Hepatocyte (in vitro differentiated cells): Measurements from ENCODE around the gene P2RY14. TPM values are rescaled to one million over a fixed set of nuclear protein-coding genes. Genes with fewer than 3 reads are reported as not detected.

Experiments used
- DNase-seq: peaks from one replicate; pipeline ENCODE4 v3.0.0-alpha.2; 2016; ENCODE audit warnings: low spot score
- H2AFZ ChIP-seq: fragments of 200-600 bp; sonication (generic); 2 replicates; pipeline ENCODE4 v1.6.0; 2016; ENCODE audit warnings: antibody characterized with exemption, mild to moderate bottlenecking
- H3K27ac ChIP-seq: fragments of 200-600 bp; sonication (generic); 2 replicates; pipeline ENCODE4 v1.5.1; 2016; ENCODE audit warnings: mild to moderate bottlenecking
- H3K27me3 ChIP-seq: fragments of 200-600 bp; sonication (generic); 2 replicates; pipeline ENCODE4 v1.6.1; 2016
- H3K36me3 ChIP-seq: fragments of 200-600 bp; sonication (generic); replicated peaks from 2 replicates; pipeline ENCODE4 v1.5.1; 2016; ENCODE audit warnings: low read depth; ENCODE audit not compliant: insufficient read depth
- H3K4me1 ChIP-seq: fragments of 200-600 bp; sonication (generic); 2 replicates; pipeline ENCODE4 v1.5.1; 2016; ENCODE audit warnings: mild to moderate bottlenecking, moderate library complexity; ENCODE audit not compliant: insufficient read depth
- H3K4me2 ChIP-seq: fragments of 200-600 bp; sonication (generic); 2 replicates; pipeline ENCODE4 v1.6.0; 2016
- H3K4me3 ChIP-seq: fragments of 200-600 bp; sonication (generic); 2 replicates; pipeline ENCODE4 v1.5.1; 2016; ENCODE audit warnings: mild to moderate bottlenecking
- H3K79me2 ChIP-seq: fragments of 200-600 bp; sonication (generic); 2 replicates; pipeline ENCODE4 v1.6.0; 2017; ENCODE audit warnings: mild to moderate bottlenecking
- H3K9me2 ChIP-seq: fragments of 200-600 bp; sonication (generic); replicated peaks from 2 replicates; pipeline ENCODE4 v1.6.0; 2017; ENCODE audit warnings: mild to moderate bottlenecking; ENCODE audit not compliant: insufficient read depth
- H3K9me3 ChIP-seq: fragments of 200-600 bp; sonication (generic); 2 replicates; pipeline ENCODE4 v1.5.1; 2016; ENCODE audit warnings: low read depth, mild to moderate bottlenecking
- H4K20me1 ChIP-seq: fragments of 200-600 bp; sonication (generic); 2 replicates; pipeline ENCODE4 v1.6.0; 2016; ENCODE audit warnings: mild to moderate bottlenecking; ENCODE audit not compliant: insufficient read depth, poor library complexity, severe bottlenecking
- CTCF ChIP-seq: fragments of 200-600 bp; sonication (generic); IDR thresholded peaks from 2 replicates; pipeline ENCODE4 v1.5.1; 2016; ENCODE audit warnings: antibody characterized with exemption, mild to moderate bottlenecking; ENCODE audit not compliant: poor library complexity
- EZH2 ChIP-seq: fragments of 200-600 bp; sonication (generic); IDR thresholded peaks from 2 replicates; pipeline ENCODE4 v1.6.1; 2016; ENCODE audit warnings: antibody characterized with exemption, mild to moderate bottlenecking, borderline replicate concordance
- EZH2phosphoT487 ChIP-seq: fragments of 200-600 bp; sonication (generic); IDR thresholded peaks from one replicate; pipeline ENCODE4 v1.6.1; 2018; ENCODE audit warnings: antibody characterized with exemption, mild to moderate bottlenecking, low read depth, moderate library complexity; ENCODE audit not compliant: unreplicated experiment, severe bottlenecking
- WGBS: methylation state at CpG from one replicate; pipeline ENCODE4 v1.1.6; 2016; ENCODE audit warnings: low lambda C conversion rate; ENCODE audit errors: missing lambda C conversion rate; 5-methylcytosine and 5-hydroxymethylcytosine counted together
- polyA plus RNA-seq: library from polyadenylated mRNA; unstranded; fragments of >200 nt; fragmentation: Nextera tagmentation; extraction: Ambion mirVana; gene quantifications from 2 replicates; pipeline ENCODE4 v1.2.1, GENCODE V29; 2016
- total RNA-seq: library from RNA; depleted of rRNA; stranded (reverse); fragments of >200 nt; gene quantifications from 2 replicates; pipeline ENCODE4 v1.2.3, GENCODE V29; 2014

The P2RY14 gene
- total and polyA plus RNA-seq, 2 experiments from 2014 or later, result 0.11 TPM; not detected in 1

- Histone ChIP-seq H4K20me1 (no peaks in the 10 kb centered on the region), H3K79me2 (no peaks in the 10 kb centered on the region), H3K27me3 (no peaks in the 10 kb centered on the region), H2AFZ (no peak overlapping the region), H3K4me3 (no peak overlapping the region), H3K9me3 (no peaks in the 10 kb centered on the region), H3K9me2 (no peaks in the 10 kb centered on the region), H3K36me3 (no peaks in the 10 kb centered on the region), H3K4me1 (no peaks in the 10 kb centered on the region), H3K27ac (peak overlapping the region; percentile 13), H3K4me2 (no peak overlapping the region)
- no peak for DNase-seq
- no peak for TF ChIP-seq CTCF
- no peak for TF ChIP-seq EZH2
- TF ChIP-seq EZH2phosphoT487, result no peak
- WGBS, result 60% methylated on average over 9 of the region's 9 CpGs
Observed at GRCh38 chr3:151281671-151282324, 3.5 kb upstream of the P2RY14 start.

GRCh38 chr3:151276687-151277042 is 1.7 kb downstream of the P2RY14 start:
- H3K4me2 ChIP-seq, result no peak overlapping the region
- over 99% methylated on average over 6 of the region's 6 CpGs for WGBS
- H3K27me3 ChIP-seq, result no peaks in the 10 kb centered on the region
- TF ChIP-seq EZH2phosphoT487 (no peak), CTCF (no peak), EZH2 (no peak)
- H4K20me1 ChIP-seq, result no peaks in the 10 kb centered on the region
- H3K9me3 ChIP-seq, result no peaks in the 10 kb centered on the region
- H3K9me2 ChIP-seq, result no peaks in the 10 kb centered on the region
- no peaks in the 10 kb centered on the region for H3K4me1 ChIP-seq
- DNase-seq, result no peak
- no peaks in the 10 kb centered on the region for H3K79me2 ChIP-seq
- H3K27ac ChIP-seq, result no peak overlapping the region
- H3K36me3 ChIP-seq, result no peaks in the 10 kb centered on the region
- H3K4me3 ChIP-seq, result no peak overlapping the region
- no peak overlapping the region for H2AFZ ChIP-seq

GRCh38 chr3:151276038-151276686 is 2.2 kb downstream of the P2RY14 start:
- H2AFZ ChIP-seq, result no peak overlapping the region
- H3K4me3 ChIP-seq, result no peak overlapping the region
- no peaks in the 10 kb centered on the region for H3K4me1 ChIP-seq
- H3K79me2 ChIP-seq, result no peaks in the 10 kb centered on the region
- no peak for DNase-seq
- H3K36me3 ChIP-seq, result no peaks in the 10 kb centered on the region
- H3K9me2 ChIP-seq, result no peaks in the 10 kb centered on the region
- H3K27ac ChIP-seq, result no peak overlapping the region
- no peaks in the 10 kb centered on the region for H4K20me1 ChIP-seq
- no peak overlapping the region for H3K4me2 ChIP-seq
- WGBS, result 91% methylated on average over 2 of the region's 2 CpGs
- TF ChIP-seq EZH2phosphoT487 (no peak), EZH2 (no peak), CTCF (no peak)
- H3K27me3 ChIP-seq, result no peaks in the 10 kb centered on the region
- H3K9me3 ChIP-seq, result no peaks in the 10 kb centered on the region
